Umbilical cord (tissue), 2 donors: Measurements from ENCODE around the gene TMEM121. TPM values are rescaled to one million over a fixed set of nuclear protein-coding genes. Genes with fewer than 3 reads are reported as not detected.
"Not testable (repeated sequence)": the region's sequence is repeated elsewhere in the genome, so short reads cannot be mapped to it uniquely, and the experiment has no call there.

Experiments
- DNase-seq: peaks from one replicate; pipeline ENCODE4 v3.0.0-alpha.2; 2015; ENCODE audit warnings: low spot score
- total RNA-seq: library from RNA; depleted of rRNA; stranded (reverse); fragments of >200 nt; gene quantifications from one replicate; pipeline ENCODE4 v1.2.3, GENCODE V29; 2014; ENCODE audit warnings: low replicate concordance; ENCODE audit not compliant: insufficient read depth

TMEM121 gene
- total RNA-seq, 1 donor from 2014 or later, result 6.0 TPM

GRCh38 chr14:105568859-105569766 is 42.7 kb downstream of the TMEM121 start:
- DNase-seq, result no peak

- DNase-seq, result no peak
Measured at GRCh38 chr14:105570482-105570881, 44.1 kb downstream of the TMEM121 start.

GRCh38 chr14:105571181-105571951 is 45.0 kb downstream of the TMEM121 start:
- not testable (repeated sequence) for DNase-seq

GRCh38 chr14:105572063-105572462 is 45.7 kb downstream of the TMEM121 start:
- not testable (repeated sequence) for DNase-seq

GRCh38 chr14:105573841-105574240 is 47.5 kb downstream of the TMEM121 start:
- DNase-seq, result not testable (repeated sequence)

GRCh38 chr14:105574411-105574810 is 48.0 kb downstream of the TMEM121 start:
- not testable (repeated sequence) for DNase-seq

GRCh38 chr14:105575016-105575700 is 48.8 kb downstream of the TMEM121 start:
- DNase-seq, result not testable (repeated sequence)

DNA sequence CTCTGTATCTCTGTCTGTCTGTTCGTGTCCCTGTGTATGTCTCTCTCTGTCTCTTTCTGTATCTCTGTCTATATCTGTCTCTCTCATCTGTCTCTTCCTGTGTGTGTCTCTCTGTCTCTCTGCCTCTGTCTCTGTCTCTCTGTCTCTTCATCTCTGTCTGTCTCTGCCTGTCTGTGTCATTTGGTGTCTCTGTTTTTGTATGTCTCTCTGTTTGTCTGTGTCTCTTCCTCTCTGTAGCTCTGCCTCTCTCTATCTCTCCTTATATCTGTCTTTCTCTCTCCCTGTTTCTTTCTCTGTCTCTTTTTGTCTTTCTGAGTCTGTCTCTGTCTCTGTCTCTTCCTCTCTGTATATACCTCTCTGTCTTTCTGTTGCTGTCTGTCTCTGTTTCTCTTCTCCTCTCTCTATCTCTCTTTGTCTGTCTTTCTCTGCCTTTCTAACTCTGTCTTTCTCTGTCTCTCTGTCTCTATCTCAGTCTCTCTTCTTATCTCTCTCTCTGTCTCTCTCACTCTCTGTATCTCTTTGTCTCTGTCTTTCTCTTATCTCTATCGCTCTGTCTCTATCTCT is 50.2 kb downstream of the TMEM121 start:
- no peak for DNase-seq

GRCh38 chr14:105577314-105577861 is 51.0 kb downstream of the TMEM121 start:
- no peak for DNase-seq

- no peak for DNase-seq
Measured at GRCh38 chr14:105578070-105578469, 51.7 kb downstream of the TMEM121 start.

- DNase-seq, result not testable (repeated sequence)
Measured at GRCh38 chr14:105579221-105579620, 52.8 kb downstream of the TMEM121 start.

Other genes starting within 250 kb of the TMEM121 start
- gene BRF1, start 225.6 kb upstream of the TMEM121 start, total RNA-seq, result 41.9 TPM
- 17.8 TPM for gene PACS2, start 211.8 kb upstream of the TMEM121 start, total RNA-seq
- gene TEX22, start 128.0 kb upstream of the TMEM121 start, total RNA-seq, result not detected
- gene MTA1, start 106.8 kb upstream of the TMEM121 start, total RNA-seq, result 30.3 TPM
- 62.4 TPM for gene CRIP2, start 51.8 kb upstream of the TMEM121 start, total RNA-seq
- 24.1 TPM for gene CRIP1, start 39.7 kb upstream of the TMEM121 start, total RNA-seq
- 15.4 TPM for gene TEDC1, start 35.3 kb upstream of the TMEM121 start, total RNA-seq